IPS DF 4.7 (cell line): ENCODE data around the gene NPFFR1.
"Not testable (repeated sequence)": the region's sequence is repeated elsewhere in the genome, so short reads cannot be mapped to it uniquely, and the experiment has no call there.

Source experiments
- DNase-seq: peaks from one replicate; pipeline ENCODE4 v3.0.0-alpha.2; 2013; ENCODE audit warnings: low spot score; ENCODE audit errors: extremely low read depth

Gene NPFFR1

GRCh38 chr10:70285476-70285831 is 1.6 kb upstream of the NPFFR1 start:
- no peak for DNase-seq

- no peak for DNase-seq
These were observed 1.0 kb upstream of the NPFFR1 start for GRCh38 chr10:70284542-70285475.

- DNase-seq = no peak
These were observed 746 bp downstream of the NPFFR1 start for GRCh38 chr10:70283071-70283444.

- DNase-seq = no peak
These were observed 2.2 kb downstream of the NPFFR1 start for GRCh38 chr10:70281609-70282008.

GRCh38 chr10:70280099-70280498 is 3.7 kb downstream of the NPFFR1 start:
- DNase-seq = no peak

- DNase-seq = no peak
These were observed 6.3 kb downstream of the NPFFR1 start for GRCh38 chr10:70277396-70278030.

GRCh38 chr10:70274643-70275042 is 9.2 kb downstream of the NPFFR1 start:
- no peak for DNase-seq

- DNase-seq = no peak
These were observed 10.9 kb downstream of the NPFFR1 start for GRCh38 chr10:70272925-70273316.

- DNase-seq = no peak
These were observed 11.5 kb downstream of the NPFFR1 start for GRCh38 chr10:70271996-70272924.

GRCh38 chr10:70270952-70271351 is 12.9 kb downstream of the NPFFR1 start:
- DNase-seq = no peak

- DNase-seq = no peak
These were observed 14.1 kb downstream of the NPFFR1 start for GRCh38 chr10:70269741-70270140.

- DNase-seq = no peak
These were observed 15.4 kb downstream of the NPFFR1 start for GRCh38 chr10:70268376-70268775.

GRCh38 chr10:70267161-70267933 is 16.5 kb downstream of the NPFFR1 start:
- DNase-seq = no peak

GRCh38 chr10:70266701-70267100 is 17.1 kb downstream of the NPFFR1 start:
- DNase-seq = no peak

GRCh38 chr10:70266056-70266455 is 17.7 kb downstream of the NPFFR1 start:
- no peak for DNase-seq

- DNase-seq = peak; percentile 79
These were observed 18.6 kb downstream of the NPFFR1 start for GRCh38 chr10:70265032-70265689.

GRCh38 chr10:70260734-70261133 is 23.1 kb downstream of the NPFFR1 start:
- no peak for DNase-seq

GRCh38 chr10:70260259-70260658 is 23.5 kb downstream of the NPFFR1 start:
- DNase-seq = no peak

GRCh38 chr10:70258216-70258615 is 25.6 kb downstream of the NPFFR1 start:
- DNase-seq = no peak

GRCh38 chr10:70257816-70258215 is 26.0 kb downstream of the NPFFR1 start:
- DNase-seq = not testable (repeated sequence)
